Stimulated activated CD8-positive, alpha-beta memory T cell treated with anti-CD3 and anti-CD28 coated beads, Interleukin-7, amount 100 ng/mL, for 24 hours (primary cell): ENCODE data around the gene DDX51.
"Not testable (repeated sequence)": the region's sequence is repeated elsewhere in the genome, so short reads cannot be mapped to it uniquely, and the experiment has no call there.

Source experiments
- DNase-seq: peaks from one replicate; pipeline ENCODE4 v3.0.0-alpha.2; 2020; ENCODE audit warnings: low read depth

The DDX51 gene

GRCh38 chr12:132115500-132115899, 28.6 kb downstream of the DDX51 start:
- no peak for DNase-seq

GRCh38 chr12:132114667-132115066, 29.5 kb downstream of the DDX51 start:
- DNase-seq: no peak

GRCh38 chr12:132111654-132112304, 32.3 kb downstream of the DDX51 start:
- no peak for DNase-seq

- no peak for DNase-seq
Measured at GRCh38 chr12:132110677-132111076, 33.4 kb downstream of the DDX51 start.

- no peak for DNase-seq
Measured at GRCh38 chr12:132109741-132110140, 34.4 kb downstream of the DDX51 start.

GRCh38 chr12:132108211-132108832, 35.8 kb downstream of the DDX51 start:
- DNase-seq: no peak

GRCh38 chr12:132106921-132107320, 37.2 kb downstream of the DDX51 start:
- no peak for DNase-seq

- DNase-seq: no peak
Measured at GRCh38 chr12:132105467-132105866, 38.7 kb downstream of the DDX51 start.

- DNase-seq: no peak
Measured at GRCh38 chr12:132103542-132104308, 40.4 kb downstream of the DDX51 start.

GRCh38 chr12:132103072-132103471, 41.0 kb downstream of the DDX51 start:
- not testable (repeated sequence) for DNase-seq

GRCh38 chr12:132102297-132102696, 41.8 kb downstream of the DDX51 start:
- no peak for DNase-seq

- no peak for DNase-seq
Measured at GRCh38 chr12:132100306-132101065, 43.6 kb downstream of the DDX51 start.

- no peak for DNase-seq
Measured at GRCh38 chr12:132099739-132100138, 44.4 kb downstream of the DDX51 start.

GRCh38 chr12:132095520-132096409, 48.4 kb downstream of the DDX51 start:
- DNase-seq: no peak

GRCh38 chr12:132094269-132094891, 49.7 kb downstream of the DDX51 start:
- no peak for DNase-seq

GRCh38 chr12:132089407-132089910, 54.7 kb downstream of the DDX51 start:
- DNase-seq: no peak
